Measurements from ENCODE around the gene PTGS1.

- no peak for TF ChIP-seq EP300 (conservative IDR thresholded peaks at IDR 0.05; ENCODE audit: poor library complexity, severe bottlenecking)
- TF ChIP-seq MXI1 (conservative IDR thresholded peaks at IDR 0.05; ENCODE audit: poor library complexity, severe bottlenecking): no peak
- no peak for TF ChIP-seq CTCF (IDR thresholded peaks at IDR 0.05; ENCODE audit: poor library complexity, severe bottlenecking)
- no peak for TF ChIP-seq REST (IDR thresholded peaks at IDR 0.05; ENCODE audit: borderline replicate concordance)
- TF ChIP-seq SMC3 (conservative IDR thresholded peaks at IDR 0.05; ENCODE audit: poor library complexity): no peak
Observed at GRCh38 chr9:122348791-122349190, 22.0 kb upstream of the PTGS1 start.
